ENCODE data around the gene GRHL3.
"Not testable (repeated sequence)": the region's sequence is repeated elsewhere in the genome, so short reads cannot be mapped to it uniquely, and the experiment has no call there.

Gene GRHL3

DNA sequence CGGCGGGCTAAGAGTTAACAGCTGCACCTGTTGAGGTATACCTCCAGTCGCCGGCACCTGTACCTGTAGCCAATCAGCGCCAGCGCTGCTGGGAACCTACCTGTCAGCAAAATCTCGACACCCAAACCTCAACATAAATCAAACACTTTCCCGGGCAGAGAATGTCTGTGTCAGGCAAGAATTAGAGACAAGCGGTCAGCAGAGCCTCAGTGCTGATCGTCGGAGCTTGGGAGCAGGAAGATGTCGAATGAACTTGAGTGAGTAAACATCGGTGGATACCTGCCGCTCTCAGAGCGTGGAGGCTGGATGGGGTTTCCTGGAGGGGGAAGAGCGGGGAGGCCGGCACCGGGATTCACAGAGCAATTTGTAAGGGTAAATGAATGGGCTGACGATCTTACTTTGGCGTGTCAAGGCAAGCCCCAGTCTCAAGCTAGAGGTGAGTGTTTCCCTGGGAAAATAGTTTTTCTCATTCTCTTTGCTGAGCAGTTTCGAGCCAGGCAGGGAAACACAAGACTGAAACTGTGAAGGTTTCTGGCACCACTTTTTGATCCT, at the start of gene GRHL3:
TSS of gene GRHL3 (plus strand) at position 46 of the 552 bp plus-strand sequence. CDS start at position 241, 195 bp downstream.
- DNase-seq (ENCODE audit: low read depth), result no peak
- H3K4me3 ChIP-seq (ENCODE audit: low read length), result peak within 1 kb of the TSS; percentile 26
- no peak for TF ChIP-seq CTCF (conservative IDR thresholded peaks at IDR 0.05; ENCODE audit: low read depth, low read length)

- H3K4me3 ChIP-seq (ENCODE audit: low read length); DNase-seq (ENCODE audit: low read depth): not testable (repeated sequence)
Measured at GRCh38 chr1:24274203-24275103, 44.7 kb upstream of the GRHL3 start.

- no peak for DNase-seq (ENCODE audit: low read depth)
- H3K4me3 ChIP-seq (ENCODE audit: low read length), result no peak overlapping the region
- no peak for TF ChIP-seq CTCF (conservative IDR thresholded peaks at IDR 0.05; ENCODE audit: low read depth, low read length)
Measured at GRCh38 chr1:24275104-24275410, 44.1 kb upstream of the GRHL3 start.

DNA sequence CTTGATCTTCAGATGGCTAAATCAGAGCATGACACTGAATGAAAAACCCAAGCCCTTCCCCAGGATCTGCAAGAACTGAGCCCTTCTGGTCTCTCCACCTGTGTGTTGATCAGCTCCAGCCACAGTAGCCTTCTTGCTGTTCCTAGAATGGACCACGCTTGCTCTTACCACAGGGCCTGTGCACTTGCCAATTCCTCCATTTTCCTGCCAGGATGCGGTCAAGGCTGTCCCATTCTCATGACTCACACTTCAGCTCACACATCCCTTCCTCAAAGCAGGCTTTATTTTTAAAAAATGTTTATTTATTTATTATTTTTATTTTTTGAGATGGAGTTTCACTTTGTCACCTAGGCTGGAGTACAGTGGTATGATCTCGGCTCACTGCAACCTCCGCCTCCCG, 43.6 kb upstream of the GRHL3 start:
- TF ChIP-seq CTCF (conservative IDR thresholded peaks at IDR 0.05; ENCODE audit: low read depth, low read length), result no peak
- DNase-seq (ENCODE audit: low read depth), result no peak
- no peak overlapping the region for H3K4me3 ChIP-seq (ENCODE audit: low read length)

DNA sequence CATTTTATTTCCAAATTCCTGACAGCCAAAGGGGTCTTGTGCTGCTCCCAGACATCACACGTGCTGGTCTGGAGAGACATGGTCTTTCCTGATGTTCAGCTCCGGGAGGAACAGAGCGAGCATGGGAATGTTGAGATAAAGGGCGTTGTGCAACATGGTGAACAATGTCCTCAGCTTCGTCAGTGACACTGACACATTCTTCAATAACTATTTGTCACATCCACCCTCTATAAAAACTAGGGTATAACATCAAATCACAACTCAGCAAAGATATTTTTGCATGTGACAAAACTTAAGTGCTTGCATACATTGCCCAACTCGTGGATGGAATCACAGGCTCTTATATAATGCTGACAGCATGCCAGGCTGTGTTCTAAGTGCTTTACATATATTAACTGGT, 42.4 kb upstream of the GRHL3 start:
- H3K4me3 ChIP-seq (ENCODE audit: low read length), result no peak overlapping the region
- no peak for DNase-seq (ENCODE audit: low read depth)
- TF ChIP-seq CTCF (conservative IDR thresholded peaks at IDR 0.05; ENCODE audit: low read depth, low read length), result no peak

DNA sequence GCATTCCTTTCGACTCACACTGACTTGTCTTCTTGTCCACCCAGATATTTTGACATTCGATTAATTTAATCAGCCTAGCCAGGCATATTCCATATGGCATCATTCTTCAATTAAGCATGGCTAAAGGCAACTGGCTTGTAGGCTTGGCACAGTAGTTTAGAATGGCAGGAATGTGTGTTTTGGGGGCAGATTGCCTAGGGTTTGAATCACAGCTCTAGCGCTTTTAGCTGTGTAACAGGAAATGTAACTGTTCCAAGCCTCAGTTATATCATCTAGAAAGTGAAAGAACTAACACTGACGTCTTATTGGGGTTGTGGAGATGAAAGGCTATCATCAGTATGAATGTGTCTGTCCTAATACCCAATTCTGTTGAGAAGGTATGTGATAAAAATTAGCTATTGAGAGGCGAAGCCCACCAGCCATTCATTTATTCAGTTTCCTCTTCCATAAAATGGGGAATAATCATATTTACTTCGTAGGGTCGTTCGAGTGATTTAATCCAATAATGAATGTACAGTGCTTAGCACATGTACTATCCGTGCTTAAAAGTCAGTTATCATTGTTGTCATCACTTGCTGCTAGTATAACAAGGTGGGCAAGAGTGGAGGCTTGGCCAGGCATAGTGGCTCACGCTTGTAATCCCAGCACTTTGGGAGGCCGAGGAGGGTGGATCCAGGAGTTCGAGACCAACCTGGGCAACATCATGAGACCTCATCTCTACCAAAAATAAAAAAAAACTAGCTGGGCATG, 41.6 kb upstream of the GRHL3 start:
- H3K4me3 ChIP-seq (ENCODE audit: low read length), result no peak overlapping the region
- no peak for TF ChIP-seq CTCF (conservative IDR thresholded peaks at IDR 0.05; ENCODE audit: low read depth, low read length)
- DNase-seq (ENCODE audit: low read depth), result no peak

GRCh38 chr1:24278726-24279125, 40.4 kb upstream of the GRHL3 start:
- TF ChIP-seq CTCF (conservative IDR thresholded peaks at IDR 0.05; ENCODE audit: low read depth, low read length), result no peak
- DNase-seq (ENCODE audit: low read depth), result no peak
- no peak overlapping the region for H3K4me3 ChIP-seq (ENCODE audit: low read length)

Measured in retinal pigment epithelial cell (primary cell).